ENCODE data around the gene DNAJC30. TPM values are rescaled to one million over a fixed set of nuclear protein-coding genes. Genes with fewer than 3 reads are reported as not detected.
"Not testable (repeated sequence)": the region's sequence is repeated elsewhere in the genome, so short reads cannot be mapped to it uniquely, and the experiment has no call there.

The DNAJC30 gene
- total RNA-seq, 2 donors from 2014 or later, result 8.0 to 9.2 TPM

DNA sequence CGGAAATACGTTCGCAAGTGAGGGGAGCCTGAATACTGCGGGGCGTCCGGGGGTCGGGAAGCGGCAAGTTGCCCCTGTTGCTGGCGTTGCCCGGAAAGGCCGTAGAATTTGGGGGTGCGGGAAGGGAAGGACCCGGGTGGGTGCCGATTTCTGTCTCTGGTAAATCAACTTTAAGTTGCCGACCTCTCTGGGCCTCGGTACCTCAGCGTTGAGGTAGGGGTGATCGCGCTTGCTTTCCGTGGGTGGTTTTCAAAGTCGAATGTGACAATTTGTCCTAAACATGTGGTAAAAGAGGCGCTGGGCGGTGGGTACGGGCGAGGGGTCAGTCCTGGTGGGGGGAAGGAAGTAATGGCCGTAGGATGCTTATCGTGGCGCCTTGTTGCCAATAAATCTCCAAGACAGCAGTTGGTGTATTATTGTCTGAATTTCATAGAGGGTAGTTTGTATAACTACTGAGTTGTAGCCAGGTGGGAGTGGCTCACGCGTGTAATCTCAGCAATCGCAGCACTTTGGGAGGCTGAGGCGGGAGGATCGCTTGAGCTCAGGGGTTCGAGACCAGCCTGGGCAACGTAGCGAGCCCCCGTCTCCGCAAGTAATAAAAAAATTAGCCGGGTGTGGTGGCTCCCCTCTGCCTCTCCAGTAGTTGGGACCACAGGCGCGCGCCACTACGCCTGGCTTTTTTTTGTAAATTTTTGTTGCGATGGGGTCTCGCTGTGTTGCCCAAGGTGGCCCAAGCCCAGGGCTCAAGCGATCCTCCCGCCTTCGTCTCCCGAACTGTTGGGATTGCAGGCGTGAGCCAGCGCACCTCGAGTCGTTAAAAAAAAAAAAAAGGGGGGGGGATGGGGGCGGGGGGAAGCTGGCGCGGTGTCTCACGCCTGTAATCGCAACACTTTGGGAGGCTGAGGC, 788 bp upstream of the DNAJC30 start:
- no peaks in the 10 kb centered on the region for H3K27me3 Mint-ChIP-seq
- H3K4me1 Mint-ChIP-seq (ENCODE audit: low read depth in 2 of 2), result peaks cover 30 to 40% of the 10 kb centered on the region in 2 donors
- peak in 1 of 2 donors; percentile 21 for ATAC-seq
- H3K4me3 Mint-ChIP-seq, result peak overlapping the region; percentile 94
- peaks cover 15% of the 10 kb centered on the region for H3K36me3 Mint-ChIP-seq
- H3K9me3 Mint-ChIP-seq, result no peaks in the 10 kb centered on the region
- peak overlapping the region; percentile 87 to 94 for H3K27ac Mint-ChIP-seq
- DNase-seq (ENCODE audit: low spot score), result peak; percentile 38

GRCh38 chr7:73682745-73683055, 553 bp downstream of the DNAJC30 start:
- Mint-ChIP-seq H3K36me3 (peaks cover 7% of the 10 kb centered on the region), H3K4me3 (peak overlapping the region; percentile 94), H3K27ac (peak overlapping the region; percentile 87 to 94), H3K9me3 (no peaks in the 10 kb centered on the region), H3K4me1 (ENCODE audit: low read depth in 2 of 2) (peaks cover 24 to 33% of the 10 kb centered on the region in 2 donors), H3K27me3 (no peaks in the 10 kb centered on the region)
- DNase-seq (ENCODE audit: low spot score) (no peak), ATAC-seq (peak in 1 of 2 donors; percentile 0)

DNA sequence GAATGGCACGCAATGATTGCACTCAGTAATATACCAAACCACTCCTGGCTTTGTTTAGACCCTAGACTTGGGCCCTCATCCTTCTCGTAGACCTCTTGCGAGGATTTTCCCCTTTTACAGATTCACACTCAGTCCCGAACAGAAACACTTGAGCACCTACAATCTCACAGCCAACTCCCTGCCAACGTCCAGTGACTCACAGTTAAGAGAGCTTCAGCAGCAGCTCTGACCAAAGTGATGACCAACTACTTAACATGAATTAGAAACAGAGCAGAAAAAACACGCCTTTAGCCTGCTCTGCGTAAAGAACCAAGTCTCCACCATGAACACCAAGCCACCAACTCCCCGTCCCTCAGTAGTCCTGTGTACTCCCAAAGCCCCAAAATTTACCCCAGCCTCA, 2.2 kb downstream of the DNAJC30 start:
- ATAC-seq, result no peak
- no peaks in the 10 kb centered on the region for H3K9me3 Mint-ChIP-seq
- no peak overlapping the region for H3K27ac Mint-ChIP-seq
- no peaks in the 10 kb centered on the region for H3K27me3 Mint-ChIP-seq
- H3K4me3 Mint-ChIP-seq, result peak overlapping the region; percentile 94
- DNase-seq (ENCODE audit: low spot score), result no peak
- peaks cover under 1% of the 10 kb centered on the region for H3K36me3 Mint-ChIP-seq
- H3K4me1 Mint-ChIP-seq (ENCODE audit: low read depth in 2 of 2), result peaks cover 20 to 25% of the 10 kb centered on the region in 2 donors

GRCh38 chr7:73680501-73680900, 2.8 kb downstream of the DNAJC30 start:
- Mint-ChIP-seq H3K36me3 (no peaks in the 10 kb centered on the region), H3K27me3 (no peaks in the 10 kb centered on the region), H3K9me3 (no peaks in the 10 kb centered on the region), H3K27ac (no peak overlapping the region), H3K4me3 (no peak overlapping the region), H3K4me1 (ENCODE audit: low read depth in 2 of 2) (peaks cover 19 to 24% of the 10 kb centered on the region in 2 donors)
- ATAC-seq (no peak), DNase-seq (ENCODE audit: low spot score) (no peak)

DNA sequence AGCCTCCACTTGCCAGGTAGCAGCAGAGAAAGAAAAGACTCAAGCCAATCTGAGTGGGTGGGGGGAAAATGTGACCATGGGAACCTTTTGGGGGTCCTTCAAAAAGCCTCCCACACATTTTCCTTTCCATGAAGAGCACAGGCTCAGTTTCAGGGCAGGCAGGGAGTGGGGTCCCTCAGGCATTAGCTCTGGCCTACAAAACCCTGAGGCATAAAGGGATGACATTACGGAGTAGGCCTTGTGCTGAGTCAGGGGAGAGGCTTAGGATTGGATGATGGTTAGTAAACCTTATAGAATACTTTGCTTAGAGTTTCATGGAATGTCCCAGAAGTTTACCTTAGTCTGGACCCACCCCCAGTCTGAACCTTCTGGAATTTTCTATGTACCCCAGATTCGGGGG, 3.5 kb downstream of the DNAJC30 start:
- no peaks in the 10 kb centered on the region for H3K9me3 Mint-ChIP-seq
- H3K27me3 Mint-ChIP-seq, result no peaks in the 10 kb centered on the region
- no peak for ATAC-seq
- H3K4me1 Mint-ChIP-seq (ENCODE audit: low read depth in 2 of 2), result peaks cover 19 to 24% of the 10 kb centered on the region in 2 donors
- DNase-seq (ENCODE audit: low spot score), result no peak
- no peaks in the 10 kb centered on the region for H3K36me3 Mint-ChIP-seq
- no peak overlapping the region for H3K4me3 Mint-ChIP-seq
- H3K27ac Mint-ChIP-seq, result no peak overlapping the region

GRCh38 chr7:73678862-73679261, 4.4 kb downstream of the DNAJC30 start:
- Mint-ChIP-seq H3K4me1 (ENCODE audit: low read depth in 2 of 2) (peaks cover 17 to 22% of the 10 kb centered on the region in 2 donors), H3K27me3 (no peaks in the 10 kb centered on the region), H3K9me3 (no peaks in the 10 kb centered on the region), H3K27ac (no peak overlapping the region), H3K36me3 (no peaks in the 10 kb centered on the region), H3K4me3 (no peak overlapping the region)
- ATAC-seq, result no peak
- no peak for DNase-seq (ENCODE audit: low spot score)

GRCh38 chr7:73676062-73676461, 7.2 kb downstream of the DNAJC30 start:
- not testable (repeated sequence) for DNase-seq (ENCODE audit: low spot score); H3K36me3 Mint-ChIP-seq; ATAC-seq; H3K27ac Mint-ChIP-seq; H3K4me1 Mint-ChIP-seq (ENCODE audit: low read depth in 2 of 2); H3K4me3 Mint-ChIP-seq; H3K9me3 Mint-ChIP-seq; H3K27me3 Mint-ChIP-seq

DNA sequence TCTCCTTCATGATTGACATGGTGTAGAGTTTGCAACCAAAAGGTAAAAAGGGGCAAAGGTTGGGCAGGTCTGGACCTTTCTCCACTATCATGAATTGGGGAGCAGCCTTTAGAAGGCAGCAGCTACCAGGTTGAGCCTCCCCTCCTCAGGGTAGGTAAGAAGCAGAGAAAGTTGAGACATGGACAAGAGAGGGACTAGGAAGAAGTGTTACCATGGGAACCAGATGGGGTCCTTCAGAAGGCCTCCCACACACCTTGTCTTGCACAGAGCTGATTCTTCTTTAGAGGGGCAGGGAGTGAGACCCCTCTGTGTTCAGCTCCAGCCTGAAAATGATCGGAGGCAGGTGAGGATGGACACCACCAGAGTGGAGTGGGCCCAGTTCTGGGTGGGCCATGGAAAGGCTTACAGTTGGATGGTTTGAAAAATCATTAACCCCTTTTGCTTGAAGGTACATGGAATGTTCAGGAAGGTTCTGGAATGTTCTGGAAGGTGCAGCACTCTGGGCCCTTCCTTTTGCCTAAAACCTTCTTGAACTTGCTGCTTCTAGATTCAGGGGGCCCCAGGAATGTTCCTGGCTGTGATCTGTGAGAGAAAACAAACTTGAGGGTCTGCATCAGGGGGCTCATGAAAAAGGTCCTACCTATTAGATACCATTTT, 8.7 kb downstream of the DNAJC30 start:
- ATAC-seq (no peak), DNase-seq (ENCODE audit: low spot score) (no peak)
- H3K27ac Mint-ChIP-seq, result no peak overlapping the region
- H3K4me3 Mint-ChIP-seq, result no peak overlapping the region
- peaks cover 0 to 5% of the 10 kb centered on the region in 2 donors for H3K27me3 Mint-ChIP-seq
- H3K9me3 Mint-ChIP-seq, result no peaks in the 10 kb centered on the region
- no peaks in the 10 kb centered on the region for H3K4me1 Mint-ChIP-seq (ENCODE audit: low read depth in 2 of 2)
- H3K36me3 Mint-ChIP-seq, result no peaks in the 10 kb centered on the region

DNA sequence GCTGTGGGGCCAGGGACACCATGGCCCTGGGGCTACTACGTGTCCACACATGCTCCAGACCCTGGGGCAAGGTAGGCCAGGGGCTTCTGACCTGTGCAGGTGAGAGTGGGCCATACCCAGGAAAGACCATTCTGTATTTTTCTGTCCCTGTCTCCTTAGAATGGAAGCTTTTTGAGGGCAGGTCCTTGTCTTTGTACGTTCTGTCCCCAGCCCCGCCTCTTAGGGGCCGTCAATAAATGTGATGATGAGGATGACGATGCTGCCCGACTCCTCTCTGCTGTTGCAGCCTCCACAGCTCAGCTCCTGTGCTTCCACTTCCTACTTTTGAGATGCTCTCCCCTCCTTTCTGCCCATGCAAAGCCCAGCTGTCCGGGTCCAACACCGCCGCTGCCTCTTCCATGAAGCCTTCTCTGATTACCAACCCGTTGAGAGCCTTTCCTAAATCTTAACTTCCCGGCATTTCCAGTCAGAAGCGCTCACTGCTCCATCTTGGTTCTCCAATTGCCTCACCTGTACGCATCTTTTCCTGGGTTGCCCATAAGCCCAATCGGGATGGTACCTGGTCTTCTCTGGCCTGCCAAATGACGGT, 11.3 kb downstream of the DNAJC30 start:
- H3K9me3 Mint-ChIP-seq, result no peaks in the 10 kb centered on the region
- ATAC-seq, result no peak
- H3K27ac Mint-ChIP-seq, result no peak overlapping the region
- peaks cover 6 to 8% of the 10 kb centered on the region in 2 donors for H3K27me3 Mint-ChIP-seq
- no peaks in the 10 kb centered on the region for H3K36me3 Mint-ChIP-seq
- H3K4me1 Mint-ChIP-seq (ENCODE audit: low read depth in 2 of 2), result peaks cover 3 to 4% of the 10 kb centered on the region in 2 donors
- no peak for DNase-seq (ENCODE audit: low spot score)
- H3K4me3 Mint-ChIP-seq, result no peak overlapping the region

- H3K36me3 Mint-ChIP-seq, result no peaks in the 10 kb centered on the region
- no peak overlapping the region for H3K27ac Mint-ChIP-seq
- ATAC-seq (no peak), DNase-seq (ENCODE audit: low spot score) (no peak)
- no peak overlapping the region for H3K4me3 Mint-ChIP-seq
- peaks cover 3 to 4% of the 10 kb centered on the region in 2 donors for H3K4me1 Mint-ChIP-seq (ENCODE audit: low read depth in 2 of 2)
- no peaks in the 10 kb centered on the region for H3K9me3 Mint-ChIP-seq
- H3K27me3 Mint-ChIP-seq, result peaks cover 6 to 8% of the 10 kb centered on the region in 2 donors
Measured at GRCh38 chr7:73671322-73671661, 12.0 kb downstream of the DNAJC30 start.

DNA sequence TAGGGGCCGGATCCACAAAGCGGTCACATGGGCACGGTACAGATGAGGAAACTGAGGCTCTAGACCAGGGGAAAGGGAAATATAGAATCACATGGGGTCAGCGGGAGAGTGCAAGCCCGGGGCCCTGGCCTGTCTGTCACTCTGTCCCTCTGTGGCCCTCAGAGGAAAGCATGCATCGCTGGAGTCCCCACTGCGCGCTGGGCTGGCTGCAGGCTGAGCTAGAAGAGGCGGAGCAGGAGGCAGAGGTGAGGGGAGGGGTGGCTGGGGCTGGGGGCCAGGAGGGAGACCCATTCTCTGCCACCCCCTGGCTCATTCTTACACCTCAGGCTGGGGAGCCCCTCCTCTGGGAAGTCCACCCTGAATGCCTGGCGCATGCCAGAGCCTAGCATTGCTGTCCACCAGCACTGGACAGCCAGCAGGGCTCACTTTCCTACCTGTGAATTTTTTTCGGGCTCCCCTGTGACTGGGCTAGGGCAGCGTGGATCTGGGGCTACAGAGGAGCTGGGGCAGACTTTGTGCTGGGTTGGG, 13.3 kb downstream of the DNAJC30 start:
- peaks cover 12 to 16% of the 10 kb centered on the region in 2 donors for H3K27me3 Mint-ChIP-seq
- H3K4me3 Mint-ChIP-seq, result no peak overlapping the region

DNA sequence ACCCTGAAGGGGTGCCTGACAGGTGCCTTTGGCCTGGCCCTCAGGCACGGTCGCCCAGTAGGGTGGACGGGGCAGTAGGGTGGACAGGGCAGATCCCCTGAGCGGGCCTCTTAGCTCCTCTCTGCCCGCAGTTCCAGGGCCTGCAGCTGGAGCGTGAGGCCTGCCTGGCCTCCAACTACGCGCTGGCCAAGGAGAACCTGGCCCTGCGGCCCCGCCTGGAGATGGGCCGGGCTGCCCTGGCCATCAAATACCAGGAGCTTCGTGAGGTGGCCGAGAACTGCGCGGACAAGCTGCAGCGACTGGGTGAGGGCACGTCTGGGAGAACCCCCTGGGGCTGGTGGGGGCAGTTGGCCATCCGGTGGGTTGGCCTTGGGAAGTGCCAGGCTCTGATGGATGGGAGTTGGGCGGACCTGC, 14.0 kb downstream of the DNAJC30 start:
- peaks cover 16 to 19% of the 10 kb centered on the region in 2 donors for H3K27me3 Mint-ChIP-seq
- peaks cover 4 to 7% of the 10 kb centered on the region in 2 donors for H3K4me1 Mint-ChIP-seq (ENCODE audit: low read depth in 2 of 2)
- DNase-seq (ENCODE audit: low spot score), result no peak
- no peaks in the 10 kb centered on the region for H3K36me3 Mint-ChIP-seq
- no peaks in the 10 kb centered on the region for H3K9me3 Mint-ChIP-seq
- H3K27ac Mint-ChIP-seq, result no peak overlapping the region
- ATAC-seq, result no peak
- H3K4me3 Mint-ChIP-seq, result no peak overlapping the region

More for the DNA sequence above, 13.3 kb downstream of the DNAJC30 start:
- ATAC-seq (no peak), DNase-seq (ENCODE audit: low spot score) (no peak)
- Mint-ChIP-seq H3K4me1 (ENCODE audit: low read depth in 2 of 2) (peaks cover 4 to 7% of the 10 kb centered on the region in 2 donors), H3K9me3 (no peaks in the 10 kb centered on the region), H3K27ac (no peak overlapping the region), H3K36me3 (no peaks in the 10 kb centered on the region)

DNA sequence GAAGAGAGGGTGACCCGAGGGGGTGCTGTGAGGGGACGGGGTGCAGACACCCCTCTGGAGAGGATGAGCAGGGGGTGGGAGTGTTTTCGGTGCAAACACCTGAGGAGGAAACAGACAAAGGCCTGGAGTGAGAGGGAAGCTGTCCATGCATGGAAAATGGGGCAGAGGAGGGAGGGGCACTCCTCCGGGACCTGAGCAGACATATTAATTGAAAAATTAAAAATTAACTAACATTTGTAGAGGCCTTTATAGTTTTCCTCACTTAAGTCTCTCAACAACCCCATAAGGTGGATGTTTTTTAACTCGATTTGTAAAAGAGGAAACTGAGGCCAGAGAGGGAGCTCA, 14.4 kb downstream of the DNAJC30 start:
- H3K27me3 Mint-ChIP-seq, result peaks cover 20 to 23% of the 10 kb centered on the region in 2 donors
- H3K9me3 Mint-ChIP-seq, result no peaks in the 10 kb centered on the region
- ATAC-seq (no peak), DNase-seq (ENCODE audit: low spot score) (no peak)
- H3K27ac Mint-ChIP-seq, result no peak overlapping the region
- H3K4me1 Mint-ChIP-seq (ENCODE audit: low read depth in 2 of 2), result peaks cover 4 to 7% of the 10 kb centered on the region in 2 donors
- H3K36me3 Mint-ChIP-seq, result no peaks in the 10 kb centered on the region
- peak overlapping the region; percentile 49 for H3K4me3 Mint-ChIP-seq
